ENCODE results near the gene SEL1L. TPM values are rescaled to one million over a fixed set of nuclear protein-coding genes. Genes with fewer than 3 reads are reported as not detected.

The SEL1L gene
- total RNA-seq, 3 donors from 2014 or later = 53.7 to 84.3 (median 65.9) TPM

GRCh38 chr14:81446279-81447007 is 87.2 kb downstream of the SEL1L start:
- no peak for TF ChIP-seq POLR2AphosphoS5 (IDR thresholded peaks at IDR 0.05)
- TF ChIP-seq POLR2A (IDR thresholded peaks at IDR 0.05) = no peak
- TF ChIP-seq, protein P1, sequence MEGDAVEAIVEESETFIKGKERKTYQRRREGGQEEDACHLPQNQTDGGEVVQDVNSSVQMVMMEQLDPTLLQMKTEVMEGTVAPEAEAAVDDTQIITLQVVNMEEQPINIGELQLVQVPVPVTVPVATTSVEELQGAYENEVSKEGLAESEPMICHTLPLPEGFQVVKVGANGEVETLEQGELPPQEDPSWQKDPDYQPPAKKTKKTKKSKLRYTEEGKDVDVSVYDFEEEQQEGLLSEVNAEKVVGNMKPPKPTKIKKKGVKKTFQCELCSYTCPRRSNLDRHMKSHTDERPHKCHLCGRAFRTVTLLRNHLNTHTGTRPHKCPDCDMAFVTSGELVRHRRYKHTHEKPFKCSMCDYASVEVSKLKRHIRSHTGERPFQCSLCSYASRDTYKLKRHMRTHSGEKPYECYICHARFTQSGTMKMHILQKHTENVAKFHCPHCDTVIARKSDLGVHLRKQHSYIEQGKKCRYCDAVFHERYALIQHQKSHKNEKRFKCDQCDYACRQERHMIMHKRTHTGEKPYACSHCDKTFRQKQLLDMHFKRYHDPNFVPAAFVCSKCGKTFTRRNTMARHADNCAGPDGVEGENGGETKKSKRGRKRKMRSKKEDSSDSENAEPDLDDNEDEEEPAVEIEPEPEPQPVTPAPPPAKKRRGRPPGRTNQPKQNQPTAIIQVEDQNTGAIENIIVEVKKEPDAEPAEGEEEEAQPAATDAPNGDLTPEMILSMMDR (IDR thresholded peaks at IDR 0.05) = no peak
- no peaks in the 10 kb centered on the region for H3K4me1 ChIP-seq
- H3K27ac ChIP-seq = peak overlapping the region in 1 of 2 donors; percentile 2
- no peak for DNase-seq (ENCODE audit: low spot score in 2 of 2)
- intact Hi-C loops (cut with DNase I; ENCODE audit: low total_unique reads) = loop anchor here (5.0 kb wide), 1 partner anchor 174 kb away; no protein-coding TSS in a partner anchor
- H3K27me3 ChIP-seq = no peaks in the 10 kb centered on the region
- no peaks in the 10 kb centered on the region for H3K36me3 ChIP-seq
- H3K4me3 ChIP-seq = no peak overlapping the region
- H3K9me3 ChIP-seq = no peaks in the 10 kb centered on the region

DNA sequence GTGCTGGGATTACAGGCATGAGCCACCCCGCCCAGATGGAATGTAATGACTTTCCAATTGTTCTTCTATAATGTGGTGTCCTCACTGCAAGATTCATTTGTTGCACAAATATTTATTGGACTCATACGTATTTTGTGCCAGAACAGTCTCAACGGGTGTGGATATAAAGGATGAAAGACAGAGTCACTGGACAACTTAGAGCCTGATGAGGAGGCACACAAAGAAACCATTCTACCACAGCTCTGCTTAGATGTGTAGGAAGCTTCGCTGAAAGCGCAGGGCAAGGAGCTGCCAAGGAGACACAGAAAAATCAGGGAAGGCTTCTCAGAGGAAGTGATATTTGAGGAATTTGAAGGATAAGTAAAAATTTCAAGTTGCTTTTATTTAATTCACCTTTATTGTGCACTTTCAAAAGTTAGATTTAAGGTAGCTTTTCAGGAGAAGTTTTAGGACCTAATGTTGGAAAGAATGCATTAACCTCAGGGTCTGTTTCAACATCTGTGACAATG is 92.0 kb downstream of the SEL1L start:
- peaks cover 0 to 11% of the 10 kb centered on the region in 2 donors for H3K27me3 ChIP-seq

GRCh38 chr14:81440041-81440440 is 93.6 kb downstream of the SEL1L start:
- H3K27me3 ChIP-seq = peaks cover 0 to 11% of the 10 kb centered on the region in 2 donors
- DNase-seq (ENCODE audit: low spot score in 2 of 2) = no peak
- H3K27ac ChIP-seq = no peak overlapping the region
- no peak overlapping the region for H3K4me3 ChIP-seq
- intact Hi-C loops (cut with DNase I; ENCODE audit: low total_unique reads) = no loop called here
- TF ChIP-seq POLR2AphosphoS5 (IDR thresholded peaks at IDR 0.05) = no peak
- no peak for TF ChIP-seq POLR2A (IDR thresholded peaks at IDR 0.05)
- TF ChIP-seq, protein P1 (IDR thresholded peaks at IDR 0.05) = no peak
- no peaks in the 10 kb centered on the region for H3K9me3 ChIP-seq
- H3K36me3 ChIP-seq = no peaks in the 10 kb centered on the region
- peaks cover 0 to 10% of the 10 kb centered on the region in 2 donors for H3K4me1 ChIP-seq

More for the DNA sequence above, 92.0 kb downstream of the SEL1L start:
- TF ChIP-seq POLR2AphosphoS5 (IDR thresholded peaks at IDR 0.05) = no peak
- TF ChIP-seq, protein P1 (IDR thresholded peaks at IDR 0.05) = no peak
- no peak for TF ChIP-seq POLR2A (IDR thresholded peaks at IDR 0.05)
- no peaks in the 10 kb centered on the region for H3K9me3 ChIP-seq
- no peaks in the 10 kb centered on the region for H3K36me3 ChIP-seq
- no peak overlapping the region for H3K27ac ChIP-seq
- DNase-seq (ENCODE audit: low spot score in 2 of 2) = no peak
- peaks cover 0 to 7% of the 10 kb centered on the region in 2 donors for H3K4me1 ChIP-seq
- intact Hi-C loops (cut with DNase I; ENCODE audit: low total_unique reads) = no loop called here
- H3K4me3 ChIP-seq = no peak overlapping the region

- H3K9me3 ChIP-seq = no peaks in the 10 kb centered on the region
- H3K4me1 ChIP-seq = peaks cover 0 to 10% of the 10 kb centered on the region in 2 donors
- H3K27ac ChIP-seq = no peak overlapping the region
- TF ChIP-seq, protein P1 (IDR thresholded peaks at IDR 0.05) = no peak
- TF ChIP-seq POLR2AphosphoS5 (IDR thresholded peaks at IDR 0.05) = no peak
- no peak for TF ChIP-seq POLR2A (IDR thresholded peaks at IDR 0.05)
- intact Hi-C loops (cut with DNase I; ENCODE audit: low total_unique reads) = no loop called here
- DNase-seq (ENCODE audit: low spot score in 2 of 2) = no peak
- H3K36me3 ChIP-seq = no peaks in the 10 kb centered on the region
- peaks cover 0 to 11% of the 10 kb centered on the region in 2 donors for H3K27me3 ChIP-seq
- peak overlapping the region in 1 of 3 donors; percentile 91 for H3K4me3 ChIP-seq
Observed at GRCh38 chr14:81437244-81437643, 96.4 kb downstream of the SEL1L start.
